Gastrocnemius medialis (tissue), 4 donors: ENCODE measurements around the gene KRTAP4-7.
"Not testable (repeated sequence)": the region's sequence is repeated elsewhere in the genome, so short reads cannot be mapped to it uniquely, and the experiment has no call there.

Source experiments
- CTCF ChIP-seq, 5 experiments: fragments of 450-650 bp in 3 of 5; fragments of 200-600 bp in 2 of 5; sonication (generic) in 2 of 5; IDR thresholded peaks in 4 of 5; conservative IDR thresholded peaks in 1 of 5; 1 replicate in 4 of 5; 2 replicates in 1 of 5; pipeline ENCODE4 v1.5.1; 2016 to 2019; ENCODE audit warnings: antibody characterized with exemption in 5 of 5, mild to moderate bottlenecking in 3 of 5, moderate library complexity in 3 of 5
- POLR2A ChIP-seq, 2 donors: fragments of 450-650 bp; IDR thresholded peaks; one replicate each; pipeline ENCODE4 v1.6.1; 2017; ENCODE audit warnings: antibody characterized with exemption in 2 of 2, mild to moderate bottlenecking in 2 of 2, moderate library complexity in 2 of 2

DNA sequence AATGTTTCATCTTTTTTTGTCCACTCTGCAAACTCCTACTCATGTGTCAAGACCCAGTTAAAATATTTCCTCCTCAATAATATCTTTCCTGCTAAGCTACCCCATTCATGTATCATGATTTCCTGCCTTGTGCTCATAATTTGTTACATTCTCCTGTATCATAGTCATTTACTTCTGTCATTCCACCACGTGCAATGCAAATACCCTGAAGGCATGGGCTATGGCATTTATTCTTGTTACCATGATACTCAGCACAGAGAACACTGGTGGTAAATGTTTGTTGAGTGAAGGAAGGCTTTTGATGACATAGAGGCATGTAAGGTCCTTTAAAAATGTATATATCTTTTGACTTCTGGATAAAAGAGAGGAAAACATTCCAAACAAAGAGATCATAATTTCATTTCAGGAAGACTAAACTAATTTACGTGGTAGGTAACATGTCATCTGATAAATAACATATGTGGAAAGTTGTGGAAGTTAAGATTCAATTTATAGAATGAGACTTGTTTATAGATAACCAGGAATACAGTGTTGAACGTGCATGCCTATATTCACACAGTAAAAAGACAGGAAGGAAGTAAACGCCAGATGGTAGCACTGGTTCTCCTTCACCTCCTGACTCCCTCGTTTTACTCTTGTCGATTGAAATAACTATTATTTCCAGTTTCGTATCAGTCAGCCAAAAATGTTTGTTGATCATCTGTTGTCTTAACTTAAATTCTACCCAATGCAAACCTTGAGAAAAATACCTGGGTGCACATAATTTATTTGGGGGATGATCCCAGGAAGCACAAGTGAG lies 15.9 kb downstream of the KRTAP4-7 start:
- TF ChIP-seq CTCF (IDR thresholded peaks at IDR 0.05 in 4 of 5, conservative IDR thresholded peaks at IDR 0.05 in 1 of 5); POLR2A (IDR thresholded peaks at IDR 0.05): not testable (repeated sequence)
